Measurements from ENCODE around the gene KRABD2.

DNA sequence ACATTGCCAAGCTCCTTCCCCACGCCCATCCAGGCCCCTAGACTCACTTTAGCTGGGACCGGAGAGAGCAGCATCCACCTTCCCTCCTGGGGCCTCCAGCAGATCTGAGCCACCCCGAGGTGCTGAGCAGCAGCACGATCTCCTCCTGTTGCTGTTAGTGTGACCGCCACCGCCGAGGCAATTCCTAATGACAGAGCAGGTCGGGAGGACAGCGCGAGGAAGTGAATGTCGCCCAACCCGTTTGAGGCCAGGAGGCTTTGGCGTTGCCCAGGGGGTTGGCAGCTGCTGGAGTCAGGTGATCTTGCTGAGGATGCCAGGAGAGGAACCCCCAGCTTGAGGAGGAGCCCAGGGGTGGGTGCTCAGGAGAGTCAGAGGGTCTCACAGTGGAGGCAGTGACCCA, 21.1 kb upstream of the KRABD2 start, which contains the start of gene RNF222:
- TF ChIP-seq TAF1 (conservative IDR thresholded peaks at IDR 0.05) (no peak), CTCF (IDR thresholded peaks at IDR 0.05; ENCODE audit: low read depth, low read length, missing input control) (no peak), RAD21 (IDR thresholded peaks at IDR 0.05) (no peak), JUND (IDR thresholded peaks at IDR 0.05) (no peak), REST (IDR thresholded peaks at IDR 0.05) (no peak), MAX (IDR thresholded peaks at IDR 0.05) (no peak), SP1 (IDR thresholded peaks at IDR 0.05) (no peak), YY1 (IDR thresholded peaks at IDR 0.05) (no peak), FOXA2 (IDR thresholded peaks at IDR 0.05) (no peak), GABPA (IDR thresholded peaks at IDR 0.05 in 1 of 2, conservative IDR thresholded peaks at IDR 0.05 in 1 of 2) (no peak)

Data from liver (tissue), 3 donors.